Endothelial cell of umbilical vein (primary cell): ENCODE results near the gene SLC6A9. TPM values are rescaled to one million over a fixed set of nuclear protein-coding genes. Genes with fewer than 3 reads are reported as not detected.

Experiments
- BruUV-seq: library from RNA; stranded (reverse); fragments of 400-500 nt; replicated peaks from 2 replicates; lab custom pipeline; 2021; lab: Mats Ljungman, UMichigan
- CTCF ChIA-PET: fragments of 300-600, 350-600 bp; sonication (Branson Sonifier 250); formaldehyde crosslinking; loops from one replicate; lab custom pipeline; 2021; ENCODE audit warnings: antibody characterized with exemption, inconsistent platforms; lab: Charles Lee
- POLR2A ChIA-PET: fragments of 300-600, 350-600 bp; sonication (Branson Sonifier 250); formaldehyde crosslinking; loops from one replicate; lab custom pipeline; 2021; ENCODE audit warnings: antibody characterized with exemption, inconsistent platforms; lab: Charles Lee
- DNase-seq: peaks from one replicate; pipeline ENCODE4 v3.0.0-alpha.2; 2011; ENCODE audit warnings: low read depth, low spot score
- FAIRE-seq: peaks from 2 replicates; lab custom pipeline; 2011; peaks lifted over from hg19 to GRCh38; lab: Jason Lieb, UNC
- H2AFZ ChIP-seq: 2 replicates; pipeline ENCODE4 v1.6.0; 2012; ENCODE audit warnings: low read depth, low read length, control low read depth, inconsistent platforms
- H3K27ac ChIP-seq: 2 replicates; pipeline ENCODE4 v1.5.1; 2011; ENCODE audit warnings: low read depth, mild to moderate bottlenecking, control low read depth, low read length, moderate library complexity; ENCODE audit not compliant: insufficient read depth
- H3K27me3 ChIP-seq, 2 experiments: 2 replicates each; pipeline versions ENCODE4 v1.6.0 to v1.6.1; 2011; ENCODE audit warnings: low read length in 2 of 2, mixed read lengths in 1 of 2; ENCODE audit not compliant: control insufficient read depth in 2 of 2, insufficient read depth in 2 of 2
- H3K36me3 ChIP-seq, 2 experiments: 2 replicates in 1 of 2; 3 replicates in 1 of 2; pipeline ENCODE4 v1.5.1; 2011; ENCODE audit warnings: low read length in 2 of 2, mild to moderate bottlenecking in 1 of 2, moderate library complexity in 1 of 2; ENCODE audit not compliant: control insufficient read depth in 2 of 2, insufficient read depth in 2 of 2; ENCODE audit errors: extremely low read depth in 1 of 2
- H3K4me1 ChIP-seq: 3 replicates; pipeline ENCODE4 v1.5.1; 2011; ENCODE audit warnings: mild to moderate bottlenecking, low read length; ENCODE audit not compliant: control insufficient read depth, insufficient read depth; ENCODE audit errors: extremely low read depth
- H3K4me2 ChIP-seq: 2 replicates; pipeline ENCODE4 v1.6.1; 2011; ENCODE audit warnings: low read length, control low read depth, mixed read lengths; ENCODE audit not compliant: insufficient read depth
- H3K4me3 ChIP-seq, 3 experiments: fragments of 200-600 bp in 1 of 3; sonication (generic), shearing (Covaris generic) in 1 of 3; replicated peaks in 1 of 3; 2 replicates each; pipeline ENCODE4 v1.5.1; 2011 to 2016; ENCODE audit warnings: control low read depth in 3 of 3, low read length in 3 of 3, mild to moderate bottlenecking in 2 of 3, inconsistent platforms in 1 of 3, low read depth in 1 of 3, moderate library complexity in 1 of 3; ENCODE audit not compliant: insufficient read depth in 1 of 3
- H3K79me2 ChIP-seq: 2 replicates; pipeline ENCODE4 v1.6.0; 2012; ENCODE audit warnings: low read length, inconsistent platforms; ENCODE audit not compliant: control insufficient read depth, insufficient read depth
- H3K9ac ChIP-seq: replicated peaks from 2 replicates; pipeline ENCODE3; 2011; ENCODE audit warnings: low read length, control low read depth; ENCODE audit not compliant: insufficient read depth; ENCODE audit errors: extremely low read depth
- H3K9me1 ChIP-seq: replicated peaks from 3 replicates; pipeline ENCODE4 v1.6.0; 2011; ENCODE audit warnings: mild to moderate bottlenecking, low read length; ENCODE audit not compliant: control insufficient read depth, insufficient read depth; ENCODE audit errors: extremely low read depth
- H3K9me3 ChIP-seq: replicated peaks from 2 replicates; pipeline ENCODE4 v1.5.1; 2012; ENCODE audit warnings: low read length, inconsistent platforms; ENCODE audit not compliant: control insufficient read depth, insufficient read depth
- H4K20me1 ChIP-seq: replicated peaks from 2 replicates; pipeline ENCODE3; 2011; ENCODE audit warnings: mild to moderate bottlenecking, low read length; ENCODE audit not compliant: control insufficient read depth, insufficient read depth; ENCODE audit errors: extremely low read depth
- EZH2 ChIP-seq: IDR thresholded peaks from 2 replicates; pipeline ENCODE4 v1.6.1; 2012; ENCODE audit warnings: borderline replicate concordance, low read depth, mild to moderate bottlenecking, moderate library complexity, low read length, inconsistent platforms; ENCODE audit not compliant: severe bottlenecking
- FOS ChIP-seq: IDR thresholded peaks from 2 replicates; pipeline ENCODE4 v1.6.1; 2011; ENCODE audit warnings: mild to moderate bottlenecking, low read length, moderate library complexity, borderline replicate concordance; ENCODE audit not compliant: insufficient read depth
- GATA2 ChIP-seq: IDR thresholded peaks from 2 replicates; pipeline ENCODE4 v1.7.0; 2011; ENCODE audit warnings: low read depth, mild to moderate bottlenecking, moderate library complexity, mixed read lengths, low read length; ENCODE audit not compliant: insufficient read length, insufficient read depth
- JUN ChIP-seq: IDR thresholded peaks from 2 replicates; pipeline ENCODE4 v1.6.1; 2011; ENCODE audit warnings: borderline replicate concordance, low read depth; ENCODE audit not compliant: insufficient read length, insufficient read depth
- MYC ChIP-seq: IDR thresholded peaks from one replicate; pipeline ENCODE4 v1.6.1; 2011; ENCODE audit warnings: mild to moderate bottlenecking, low read depth, low read length
- POLR2A ChIP-seq: IDR thresholded peaks from 2 replicates; pipeline ENCODE4 v1.6.1; 2012; ENCODE audit warnings: low read depth, mild to moderate bottlenecking, control low read depth, low read length
- POLR2AphosphoS5 ChIP-seq: IDR thresholded peaks from 2 replicates; pipeline ENCODE4 v1.6.1; 2012; ENCODE audit warnings: low read depth, mild to moderate bottlenecking, control low read depth, low read length, moderate library complexity; ENCODE audit not compliant: insufficient read depth
- dilution Hi-C: fragments of 300-500 bp; cut with MboI; formaldehyde crosslinking; loops from one replicate; pipeline ENCODE4 v1.15.0; 2019; ENCODE audit warnings: low sequenced_read_pairs; ENCODE audit not compliant: extremely low pct_ligation_motif_present
- intact Hi-C: fragments of 100-400 bp; cut with micrococcal nuclease; formaldehyde crosslinking; loops from one replicate; pipeline ENCODE4 v1.10.0; 2022
- polyA plus RNA-seq, 4 experiments: library from polyadenylated mRNA; depleted of rRNA in 3 of 4; stranded (reverse) in 3 of 4; unstranded in 1 of 4; fragments of >200 nt; gene quantifications; 2 replicates each; pipeline versions ENCODE4 v1.2.1 to v1.2.3, GENCODE V29; 2011 to 2012; ENCODE audit warnings: missing spikeins in 1 of 4
- total RNA-seq: library from RNA; stranded (reverse); gene quantifications from 2 replicates; pipeline ENCODE4 v1.2.3, GENCODE V29; 2021
- TF ChIP-seq, protein P1 (sequence below), 2 donors: IDR thresholded peaks; 1 replicate in 1 of 2; 2 replicates in 1 of 2; pipeline ENCODE4 v1.5.1; 2011; ENCODE audit warnings: low read length in 2 of 2, mild to moderate bottlenecking in 2 of 2, moderate library complexity in 2 of 2, control low read depth in 1 of 2, inconsistent platforms in 1 of 2, low read depth in 1 of 2; ENCODE audit not compliant: insufficient read depth in 1 of 2; ENCODE audit errors: extremely low read depth in 1 of 2
- TF ChIP-seq, protein P2 (sequence below): IDR thresholded peaks from 2 replicates; pipeline ENCODE4 v1.6.1; 2011; ENCODE audit not compliant: insufficient read depth, insufficient read length

Gene SLC6A9
- total and polyA plus RNA-seq, 2 donors (not counting 3 experiments of a cell fraction or from before 2014, with no cell fraction given) = 0.80 to 1.5 TPM

DNA sequence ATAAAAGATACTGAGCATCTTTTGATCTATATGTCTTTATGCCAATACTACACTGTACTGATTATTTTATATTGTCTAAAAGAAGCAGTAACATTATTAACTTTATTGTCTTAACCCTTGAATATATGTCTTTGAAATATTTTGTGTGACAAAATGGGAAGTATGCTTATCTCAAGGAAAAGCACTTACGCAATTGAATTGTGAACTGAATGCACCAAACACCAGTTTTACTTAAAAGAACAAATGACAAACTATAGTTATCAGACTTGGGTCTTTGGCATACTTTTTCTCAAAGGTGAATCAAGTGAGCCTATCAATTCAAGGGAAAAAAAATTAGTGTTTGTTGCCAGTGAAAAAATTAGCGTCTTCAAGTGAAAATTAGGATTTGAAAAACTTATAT lies 9.2 kb upstream of the SLC6A9 start:
- Histone ChIP-seq H2AFZ (no peak overlapping the region), H3K4me1 (no peaks in the 10 kb centered on the region), H3K27me3 (peaks cover 5% of the 10 kb centered on the region in 2 experiments), H3K4me2 (no peak overlapping the region), H3K9ac (no peak overlapping the region), H3K79me2 (no peaks in the 10 kb centered on the region), H4K20me1 (no peaks in the 10 kb centered on the region), H3K9me3 (no peaks in the 10 kb centered on the region), H3K27ac (no peak overlapping the region), H3K9me1 (no peaks in the 10 kb centered on the region), H3K4me3 (no peak overlapping the region), H3K36me3 (no peaks in the 10 kb centered on the region)
- ChIA-PET POLR2A (no interaction called here), CTCF (interaction anchor here (1.2 to 5.5 kb wide), 2 partner anchors 34 to 275 kb away, joined by 5 to 40 read pairs; no protein-coding TSS in a partner anchor)
- DNase-seq (no peak), FAIRE-seq (no peak)
- BruUV-seq = no TSS peak
- TF ChIP-seq JUN = no peak
- no peak for TF ChIP-seq MYC
- no peak for TF ChIP-seq GATA2
- TF ChIP-seq, protein P1, sequence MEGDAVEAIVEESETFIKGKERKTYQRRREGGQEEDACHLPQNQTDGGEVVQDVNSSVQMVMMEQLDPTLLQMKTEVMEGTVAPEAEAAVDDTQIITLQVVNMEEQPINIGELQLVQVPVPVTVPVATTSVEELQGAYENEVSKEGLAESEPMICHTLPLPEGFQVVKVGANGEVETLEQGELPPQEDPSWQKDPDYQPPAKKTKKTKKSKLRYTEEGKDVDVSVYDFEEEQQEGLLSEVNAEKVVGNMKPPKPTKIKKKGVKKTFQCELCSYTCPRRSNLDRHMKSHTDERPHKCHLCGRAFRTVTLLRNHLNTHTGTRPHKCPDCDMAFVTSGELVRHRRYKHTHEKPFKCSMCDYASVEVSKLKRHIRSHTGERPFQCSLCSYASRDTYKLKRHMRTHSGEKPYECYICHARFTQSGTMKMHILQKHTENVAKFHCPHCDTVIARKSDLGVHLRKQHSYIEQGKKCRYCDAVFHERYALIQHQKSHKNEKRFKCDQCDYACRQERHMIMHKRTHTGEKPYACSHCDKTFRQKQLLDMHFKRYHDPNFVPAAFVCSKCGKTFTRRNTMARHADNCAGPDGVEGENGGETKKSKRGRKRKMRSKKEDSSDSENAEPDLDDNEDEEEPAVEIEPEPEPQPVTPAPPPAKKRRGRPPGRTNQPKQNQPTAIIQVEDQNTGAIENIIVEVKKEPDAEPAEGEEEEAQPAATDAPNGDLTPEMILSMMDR (IDR thresholded peaks at IDR 0.05; ENCODE audit: extremely low read depth in 1 of 2, insufficient read depth in 1 of 2, low read depth in 1 of 2, low read length in 2 of 2) = no peak
- no peak for TF ChIP-seq EZH2
- TF ChIP-seq POLR2A = no peak
- TF ChIP-seq POLR2AphosphoS5 = no peak
- TF ChIP-seq FOS = no peak
- TF ChIP-seq, protein P2, sequence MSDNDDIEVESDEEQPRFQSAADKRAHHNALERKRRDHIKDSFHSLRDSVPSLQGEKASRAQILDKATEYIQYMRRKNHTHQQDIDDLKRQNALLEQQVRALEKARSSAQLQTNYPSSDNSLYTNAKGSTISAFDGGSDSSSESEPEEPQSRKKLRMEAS = no peak
- dilution Hi-C loops (no loop called here), intact Hi-C loops (no loop called here)
